ENCODE measurements around the gene MMP7. TPM values are rescaled to one million over a fixed set of nuclear protein-coding genes. Genes with fewer than 3 reads are reported as not detected.

Gene MMP7
- total and polyA plus RNA-seq, 2 donors (not counting 1 experiment from before 2014, with no cell fraction given), result 0.17 TPM; not detected in 1

GRCh38 chr11:102522312-102523188, 8.0 kb downstream of the MMP7 start:
- Histone ChIP-seq H3K9ac (ENCODE audit: insufficient read depth, low read length) (no peak overlapping the region), H3K27me3 (ENCODE audit: control insufficient read depth, insufficient read depth, low read length) (no peaks in the 10 kb centered on the region), H3K4me2 (ENCODE audit: extremely low read depth, insufficient read depth, low read length) (no peak overlapping the region), H3K4me1 (ENCODE audit: control insufficient read depth, extremely low read depth, insufficient read depth, low read length) (no peaks in the 10 kb centered on the region), H3K79me2 (ENCODE audit: control insufficient read depth, insufficient read depth, low read length) (no peaks in the 10 kb centered on the region), H3K27ac (ENCODE audit: insufficient read depth, low read length) (no peak overlapping the region), H2AFZ (ENCODE audit: low read length) (no peak overlapping the region), H3K4me3 (replicated peaks in 1 of 4; ENCODE audit: control extremely low read depth in 1 of 4, insufficient read depth in 1 of 4, low read depth in 3 of 4, low read length in 4 of 4) (no peak overlapping the region), H3K9me3 (ENCODE audit: control insufficient read depth, insufficient read depth, low read depth, low read length) (no peaks in the 10 kb centered on the region), H4K20me1 (ENCODE audit: control insufficient read depth, extremely low read depth, insufficient read depth, low read length) (no peaks in the 10 kb centered on the region), H3K36me3 (ENCODE audit: control insufficient read depth, insufficient read depth, low read length) (no peaks in the 10 kb centered on the region)
- TF ChIP-seq EZH2 (IDR thresholded peaks at IDR 0.05; ENCODE audit: low read length, missing control alignments) (no peak), CTCF (conservative IDR thresholded peaks at IDR 0.05 in 1 of 2, IDR thresholded peaks at IDR 0.05 in 1 of 2; ENCODE audit: low read depth in 1 of 2, low read length in 2 of 2) (no peak)
- no peak for DNase-seq (ENCODE audit: low read depth in 2 of 2)

GRCh38 chr11:102521121-102521520, 9.4 kb downstream of the MMP7 start:
- H3K4me3 ChIP-seq (replicated peaks in 1 of 4; ENCODE audit: control extremely low read depth in 1 of 4, insufficient read depth in 1 of 4, low read depth in 3 of 4, low read length in 4 of 4), result no peak overlapping the region
- no peak overlapping the region for H2AFZ ChIP-seq (ENCODE audit: low read length)
- DNase-seq (ENCODE audit: low read depth in 2 of 2), result no peak
- no peaks in the 10 kb centered on the region for H3K4me1 ChIP-seq (ENCODE audit: control insufficient read depth, extremely low read depth, insufficient read depth, low read length)
- H3K9ac ChIP-seq (ENCODE audit: insufficient read depth, low read length), result no peak overlapping the region
- no peaks in the 10 kb centered on the region for H3K36me3 ChIP-seq (ENCODE audit: control insufficient read depth, insufficient read depth, low read length)
- no peak overlapping the region for H3K4me2 ChIP-seq (ENCODE audit: extremely low read depth, insufficient read depth, low read length)
- H3K79me2 ChIP-seq (ENCODE audit: control insufficient read depth, insufficient read depth, low read length), result no peaks in the 10 kb centered on the region
- no peaks in the 10 kb centered on the region for H3K9me3 ChIP-seq (ENCODE audit: control insufficient read depth, insufficient read depth, low read depth, low read length)
- no peak overlapping the region for H3K27ac ChIP-seq (ENCODE audit: insufficient read depth, low read length)
- no peaks in the 10 kb centered on the region for H3K27me3 ChIP-seq (ENCODE audit: control insufficient read depth, insufficient read depth, low read length)
- no peaks in the 10 kb centered on the region for H4K20me1 ChIP-seq (ENCODE audit: control insufficient read depth, extremely low read depth, insufficient read depth, low read length)
- TF ChIP-seq CTCF (conservative IDR thresholded peaks at IDR 0.05 in 1 of 2, IDR thresholded peaks at IDR 0.05 in 1 of 2; ENCODE audit: low read depth in 1 of 2, low read length in 2 of 2) (no peak), EZH2 (IDR thresholded peaks at IDR 0.05; ENCODE audit: low read length, missing control alignments) (no peak)

GRCh38 chr11:102520514-102520913, 10.0 kb downstream of the MMP7 start:
- Histone ChIP-seq H3K27ac (ENCODE audit: insufficient read depth, low read length) (no peak overlapping the region), H3K27me3 (ENCODE audit: control insufficient read depth, insufficient read depth, low read length) (no peaks in the 10 kb centered on the region), H3K9ac (ENCODE audit: insufficient read depth, low read length) (no peak overlapping the region), H3K4me3 (replicated peaks in 1 of 4; ENCODE audit: control extremely low read depth in 1 of 4, insufficient read depth in 1 of 4, low read depth in 3 of 4, low read length in 4 of 4) (no peak overlapping the region), H2AFZ (ENCODE audit: low read length) (no peak overlapping the region), H3K4me2 (ENCODE audit: extremely low read depth, insufficient read depth, low read length) (no peak overlapping the region), H3K79me2 (ENCODE audit: control insufficient read depth, insufficient read depth, low read length) (no peaks in the 10 kb centered on the region), H3K4me1 (ENCODE audit: control insufficient read depth, extremely low read depth, insufficient read depth, low read length) (no peaks in the 10 kb centered on the region), H3K9me3 (ENCODE audit: control insufficient read depth, insufficient read depth, low read depth, low read length) (no peaks in the 10 kb centered on the region), H4K20me1 (ENCODE audit: control insufficient read depth, extremely low read depth, insufficient read depth, low read length) (no peaks in the 10 kb centered on the region), H3K36me3 (ENCODE audit: control insufficient read depth, insufficient read depth, low read length) (no peaks in the 10 kb centered on the region)
- DNase-seq (ENCODE audit: low read depth in 2 of 2), result no peak
- TF ChIP-seq CTCF (conservative IDR thresholded peaks at IDR 0.05 in 1 of 2, IDR thresholded peaks at IDR 0.05 in 1 of 2; ENCODE audit: low read depth in 1 of 2, low read length in 2 of 2), result no peak
- no peak for TF ChIP-seq EZH2 (IDR thresholded peaks at IDR 0.05; ENCODE audit: low read length, missing control alignments)
